HG03064 (cell line): ENCODE measurements around the gene HNRNPA2B1.
"Not testable (repeated sequence)": the region's sequence is repeated elsewhere in the genome, so short reads cannot be mapped to it uniquely, and the experiment has no call there.

Experiments
- ATAC-seq: cut with Tn5 transposase; IDR thresholded peaks from one replicate; pipeline ENCODE4 v1.9.1; 2021; ENCODE audit warnings: low read depth; ENCODE audit not compliant: unreplicated experiment

HNRNPA2B1 gene

DNA sequence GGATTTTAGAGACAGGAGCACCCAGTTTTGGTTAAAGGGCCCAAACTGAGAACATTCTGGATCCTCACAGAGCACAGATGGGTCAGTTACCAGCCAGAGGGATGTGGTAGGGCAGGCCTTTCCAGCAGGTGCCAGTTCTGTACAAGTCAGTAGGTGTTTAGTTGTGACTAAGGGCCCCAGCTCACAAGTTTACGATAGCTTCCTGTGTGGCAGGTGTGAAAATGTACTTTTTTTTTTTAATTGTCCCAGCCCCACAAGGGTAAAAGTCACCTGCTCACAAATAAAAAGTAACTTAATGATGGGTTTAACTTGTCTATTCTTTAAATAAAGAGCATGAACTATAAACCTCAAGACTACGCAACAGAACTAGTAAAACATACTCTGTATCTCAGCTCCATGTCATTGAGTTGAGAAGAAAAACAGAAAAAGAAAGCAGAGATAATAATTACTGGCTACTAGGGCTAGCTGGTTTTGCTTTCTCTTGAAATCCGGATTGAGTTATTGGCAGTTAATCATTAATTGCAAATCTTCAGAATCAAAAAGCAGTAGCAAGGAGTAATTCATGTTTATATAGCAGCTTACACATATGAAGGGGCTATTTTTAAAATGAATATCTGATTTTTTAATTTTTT, 33.1 kb downstream of the HNRNPA2B1 start:
- peak; percentile 91 for ATAC-seq

DNA sequence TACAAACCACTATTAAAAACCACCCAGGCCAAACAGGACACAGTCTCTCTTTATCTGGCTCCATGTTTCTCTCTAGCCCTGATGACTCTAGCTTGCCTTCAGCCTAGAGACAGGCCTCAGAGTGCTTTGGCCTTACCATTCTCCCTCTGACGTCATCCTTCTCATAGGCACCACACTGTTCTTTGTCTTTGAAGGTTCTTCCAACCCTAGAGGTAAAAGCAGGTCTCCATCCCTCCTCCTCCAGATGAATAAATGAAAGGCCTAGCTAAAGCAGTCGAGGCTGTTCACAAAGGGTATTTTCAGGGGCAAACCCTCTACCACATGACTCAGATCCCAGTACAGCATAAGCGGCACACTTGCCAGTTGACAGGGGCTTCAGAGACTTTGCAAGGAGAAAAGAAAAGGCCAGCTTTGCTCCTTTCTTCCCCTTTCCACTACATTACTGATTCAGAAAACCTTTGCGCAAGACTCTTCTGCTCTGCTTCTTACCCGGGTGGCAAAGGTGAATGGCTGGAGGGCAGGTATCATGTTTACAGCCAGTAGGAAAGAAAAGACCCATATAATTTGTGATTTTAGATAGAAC, 33.8 kb downstream of the HNRNPA2B1 start:
- ATAC-seq = peak; percentile 10

DNA sequence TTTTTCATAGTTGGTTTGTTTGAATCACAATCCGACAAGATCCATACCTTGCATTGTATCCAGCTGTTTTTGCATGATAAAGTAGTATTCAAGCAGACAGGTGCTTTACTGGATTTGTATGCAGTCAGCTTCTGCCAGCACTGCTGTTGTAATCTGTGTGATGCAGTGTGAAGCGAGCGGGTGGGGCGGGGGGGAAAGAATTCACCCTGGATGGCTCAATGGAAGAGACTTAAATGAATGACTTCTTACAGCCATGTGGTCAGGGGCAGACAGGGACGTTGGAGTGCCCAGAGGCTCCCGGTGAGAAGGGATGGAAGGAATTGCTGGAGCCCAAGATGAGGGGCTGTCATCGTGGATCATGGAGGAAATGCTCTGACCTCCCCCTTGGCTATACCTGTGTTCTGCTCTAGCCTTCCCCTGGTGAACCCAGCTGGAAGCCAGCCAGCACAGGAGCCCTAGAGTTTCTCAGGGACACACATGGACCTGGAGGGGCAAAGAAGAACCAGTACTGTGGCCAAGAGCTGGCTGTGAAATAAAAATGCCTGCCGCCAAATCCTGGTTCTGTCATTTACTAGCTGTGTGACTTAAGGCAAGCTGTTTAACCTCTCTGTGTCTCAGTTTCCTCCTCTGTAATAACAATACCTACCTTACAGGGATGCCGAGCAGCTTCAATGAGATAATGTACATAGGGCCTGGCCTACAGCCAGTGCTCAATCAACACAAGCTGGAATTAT, 34.4 kb downstream of the HNRNPA2B1 start:
- no peak for ATAC-seq

DNA sequence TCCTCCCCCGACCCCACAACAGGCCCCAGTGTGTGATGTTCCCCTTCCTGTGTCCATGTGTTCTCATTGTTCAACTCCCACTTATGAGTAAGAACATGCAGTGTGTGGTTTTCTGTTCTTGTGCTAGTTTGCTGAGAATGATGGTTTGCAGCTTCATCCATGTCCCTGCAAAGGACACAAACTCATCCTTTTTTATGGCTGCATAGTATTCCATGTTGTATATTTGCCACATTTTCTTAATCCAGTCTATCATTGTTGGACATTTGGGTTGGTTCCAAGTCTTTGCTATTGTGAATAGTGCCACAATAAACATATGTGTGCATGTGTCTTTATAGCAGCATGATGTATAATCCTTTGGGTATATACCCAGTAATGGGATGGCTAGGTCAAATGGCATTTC, 36.7 kb downstream of the HNRNPA2B1 start:
- not testable (repeated sequence) for ATAC-seq

DNA sequence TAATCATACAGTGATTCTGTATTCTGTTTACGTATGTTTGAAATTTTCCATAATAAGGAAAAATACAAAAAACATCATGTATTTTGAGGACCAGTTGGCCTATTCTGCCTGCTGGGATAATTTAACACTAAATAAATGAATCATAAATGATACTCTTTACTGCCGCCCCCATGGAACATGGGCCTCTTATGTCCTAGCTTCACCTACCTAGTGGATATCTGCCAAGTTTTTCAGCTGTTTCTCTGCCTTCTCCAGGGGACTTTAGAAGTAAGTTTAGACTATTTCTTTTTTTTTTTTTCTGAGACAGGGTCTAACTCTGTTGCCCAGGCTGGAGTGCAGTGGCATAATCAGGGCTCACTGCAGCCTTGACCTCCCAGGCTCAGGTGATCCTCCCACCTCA, 38.1 kb downstream of the HNRNPA2B1 start:
- ATAC-seq = no peak

DNA sequence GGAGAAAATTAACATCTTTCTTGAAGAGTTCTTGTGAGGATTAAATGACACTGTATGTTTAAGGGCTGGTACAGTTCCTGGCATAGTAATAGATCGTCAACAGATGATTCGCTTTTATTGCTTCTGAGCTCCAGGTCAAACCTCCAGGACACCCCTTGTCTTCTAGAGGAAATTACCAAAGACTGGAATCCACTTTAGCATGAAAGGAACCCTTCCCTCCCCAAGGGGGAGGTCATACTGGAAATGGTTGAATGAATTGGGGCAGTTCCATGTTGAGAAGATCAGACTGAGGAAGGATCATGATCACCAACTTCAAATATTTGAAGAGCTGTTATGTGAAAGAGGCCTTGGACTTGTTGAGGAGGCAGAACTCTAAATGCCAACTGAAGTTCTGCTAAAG, 39.6 kb downstream of the HNRNPA2B1 start:
- no peak for ATAC-seq

DNA sequence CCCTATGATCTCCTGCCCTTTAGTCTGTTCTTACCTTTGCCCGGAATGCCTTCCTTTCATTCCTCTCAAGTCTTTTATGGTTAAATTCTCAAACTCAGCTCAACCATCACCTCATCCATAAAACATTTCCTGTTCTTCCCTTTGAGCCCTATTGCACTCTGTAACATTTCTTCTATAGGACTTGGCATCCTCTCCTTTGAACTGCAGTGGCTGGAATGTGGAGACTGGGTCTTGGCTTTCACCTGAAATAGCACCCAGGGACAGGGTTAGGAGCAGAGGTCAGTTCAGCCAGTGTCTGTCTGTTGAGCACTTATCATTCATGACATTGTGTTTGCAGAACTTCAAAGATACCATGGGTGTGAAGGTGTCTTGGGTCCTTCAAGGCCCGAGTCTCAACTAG, 41.3 kb downstream of the HNRNPA2B1 start:
- ATAC-seq = no peak

DNA sequence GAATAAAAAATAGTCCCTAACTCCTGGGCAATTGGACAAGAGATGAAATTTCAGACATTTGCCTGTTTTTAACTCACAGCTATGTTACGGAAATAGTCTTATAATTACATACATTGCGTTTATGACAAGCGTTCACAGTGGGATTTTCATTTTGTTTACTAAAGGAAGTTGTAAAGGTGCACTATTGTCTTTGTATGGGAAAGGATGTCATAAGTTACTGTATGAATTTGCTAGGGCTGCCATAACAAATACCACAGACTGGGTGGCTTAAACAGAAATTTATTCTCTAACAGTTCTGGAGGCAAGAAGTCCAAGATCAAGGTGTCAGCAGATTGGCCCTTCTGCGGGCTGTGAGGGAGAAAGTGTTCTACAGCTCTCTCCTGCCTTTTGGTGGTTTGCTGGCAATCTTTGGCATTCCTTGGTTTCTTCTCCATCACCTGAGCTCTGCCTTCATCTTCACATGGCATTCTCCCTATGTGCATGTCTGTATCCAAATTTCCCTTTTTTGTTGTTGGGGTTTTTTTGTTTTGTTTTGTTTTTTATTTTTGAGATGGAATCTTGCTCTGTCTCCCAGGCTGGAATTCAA, 42.9 kb downstream of the HNRNPA2B1 start:
- ATAC-seq = no peak

DNA sequence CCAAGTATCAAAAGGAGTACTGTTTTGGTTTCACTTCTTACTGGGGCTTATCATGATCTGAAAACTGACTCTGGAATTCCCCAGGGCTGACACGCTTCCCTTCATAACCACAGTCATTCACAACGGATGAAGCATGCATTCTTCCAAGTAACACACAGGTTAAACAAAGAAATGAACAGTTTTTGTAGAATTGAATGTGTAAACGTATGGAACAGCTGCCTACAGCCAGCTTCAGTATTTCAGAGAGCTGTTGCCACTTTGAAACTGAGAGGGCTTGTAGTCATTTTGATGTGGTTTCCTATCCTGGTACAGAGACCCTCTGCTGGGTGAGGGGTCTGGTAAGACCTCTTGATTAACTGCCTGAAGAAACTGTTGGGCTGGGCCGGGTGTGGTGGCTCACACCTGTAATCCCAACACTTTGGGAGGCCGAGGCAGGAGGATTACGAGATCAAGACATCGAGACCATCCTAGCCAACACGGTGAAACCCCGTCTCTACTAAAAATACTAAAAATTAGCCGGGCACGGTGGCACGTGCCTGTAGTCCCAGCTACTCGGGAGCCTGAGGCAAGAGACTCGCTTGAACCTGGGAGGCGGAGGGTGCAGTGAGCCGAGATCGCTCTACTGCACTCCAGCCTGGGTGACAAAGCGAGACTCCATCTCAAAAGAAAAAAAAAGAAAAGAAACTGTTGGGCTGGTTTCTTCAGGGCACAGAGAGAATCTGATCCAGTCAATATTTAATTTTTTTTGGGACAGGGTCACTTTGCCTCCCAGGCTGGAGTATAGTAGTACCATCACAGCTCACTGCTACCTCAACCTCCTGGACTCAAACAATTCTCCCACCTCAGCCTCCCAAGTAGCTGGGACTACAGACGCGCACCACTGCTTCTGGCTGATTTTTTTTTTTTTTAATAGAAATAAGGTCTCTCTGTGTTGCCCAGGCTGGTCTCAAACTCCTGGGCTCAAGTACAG, 43.8 kb downstream of the HNRNPA2B1 start:
- ATAC-seq = no peak

DNA sequence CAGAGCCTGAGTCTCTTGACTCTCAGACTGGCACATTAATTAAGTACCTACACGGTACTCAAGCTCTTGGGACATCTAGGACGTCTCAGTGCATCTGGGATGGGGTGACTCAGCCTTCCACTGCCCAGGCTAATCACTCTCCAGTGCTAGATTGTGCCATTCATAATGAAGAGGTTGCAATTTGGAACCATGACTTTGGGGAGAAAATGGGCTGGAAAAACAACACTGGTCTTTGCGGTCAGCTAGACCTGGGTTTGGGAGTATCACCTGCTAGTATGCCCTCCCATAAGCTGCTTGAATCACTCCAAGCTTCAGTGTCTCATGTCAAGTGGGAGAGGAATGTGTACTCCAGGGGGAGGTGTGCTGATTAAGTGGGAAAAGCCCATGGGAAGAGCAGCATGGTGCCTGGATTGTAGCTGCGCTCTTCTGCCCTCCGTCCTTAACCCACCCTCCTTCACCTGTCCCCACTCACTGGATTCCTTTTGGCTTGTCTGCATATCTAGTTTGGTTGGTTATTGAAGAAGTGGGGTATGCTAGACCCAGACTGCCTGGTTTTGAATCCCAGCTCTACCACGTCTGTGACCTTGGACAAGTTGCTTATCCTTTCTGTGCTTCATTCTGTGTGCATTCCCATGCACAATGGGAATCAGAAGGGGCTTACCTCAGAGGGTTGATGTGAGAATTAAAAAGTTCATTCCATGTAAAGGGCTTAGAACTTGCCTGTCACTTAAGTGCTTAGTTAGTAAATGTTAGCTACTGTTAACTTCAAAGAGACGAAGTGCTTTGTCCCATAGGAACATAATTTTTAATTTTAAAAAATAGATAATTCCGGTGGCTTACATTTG, 44.8 kb downstream of the HNRNPA2B1 start:
- no peak for ATAC-seq

DNA sequence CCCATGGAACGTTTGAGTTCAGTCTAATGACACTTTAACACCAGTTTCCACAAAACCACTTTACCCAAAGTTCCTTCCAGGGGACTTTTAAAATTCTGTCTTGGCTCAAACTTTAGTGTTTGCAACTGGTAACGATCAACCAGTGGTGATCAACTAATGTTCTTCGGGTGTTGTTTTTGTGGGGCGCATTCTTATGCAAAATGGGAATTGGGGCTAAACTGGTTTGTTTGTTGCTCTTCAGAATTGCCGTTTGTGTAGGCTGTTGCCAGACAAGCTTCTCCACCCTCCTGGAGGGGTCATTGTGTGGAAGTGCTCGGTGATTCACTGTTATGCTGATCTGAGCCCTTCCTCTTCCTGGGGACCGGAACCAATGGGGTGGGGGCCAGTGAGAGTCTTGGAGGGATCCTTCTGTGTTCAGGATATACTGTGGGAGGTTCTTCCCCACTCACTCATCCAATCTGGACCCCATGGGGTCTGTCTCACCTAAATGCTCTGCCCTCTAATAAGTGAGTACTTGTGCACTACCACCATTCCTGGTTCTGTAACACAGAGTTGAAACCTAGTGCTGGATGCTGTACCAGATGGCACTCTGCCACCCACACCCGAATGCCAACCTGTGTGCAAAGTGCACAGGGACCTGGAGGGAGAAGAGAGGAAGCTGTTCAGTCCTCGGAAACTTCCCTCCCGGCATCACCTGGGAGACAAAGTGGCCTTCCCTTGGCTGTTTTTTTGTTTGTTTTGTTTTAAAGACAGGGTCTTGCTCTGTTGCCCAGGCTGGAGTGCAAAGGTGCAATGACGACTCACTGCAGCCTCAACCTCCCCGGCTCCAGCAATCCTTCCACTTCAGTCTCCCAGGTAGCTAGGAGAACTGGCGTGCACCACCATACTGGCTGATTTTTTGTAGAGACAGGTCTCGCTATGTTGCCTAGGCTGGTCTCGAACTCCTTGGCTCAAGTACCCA, 46.4 kb downstream of the HNRNPA2B1 start:
- no peak for ATAC-seq

DNA sequence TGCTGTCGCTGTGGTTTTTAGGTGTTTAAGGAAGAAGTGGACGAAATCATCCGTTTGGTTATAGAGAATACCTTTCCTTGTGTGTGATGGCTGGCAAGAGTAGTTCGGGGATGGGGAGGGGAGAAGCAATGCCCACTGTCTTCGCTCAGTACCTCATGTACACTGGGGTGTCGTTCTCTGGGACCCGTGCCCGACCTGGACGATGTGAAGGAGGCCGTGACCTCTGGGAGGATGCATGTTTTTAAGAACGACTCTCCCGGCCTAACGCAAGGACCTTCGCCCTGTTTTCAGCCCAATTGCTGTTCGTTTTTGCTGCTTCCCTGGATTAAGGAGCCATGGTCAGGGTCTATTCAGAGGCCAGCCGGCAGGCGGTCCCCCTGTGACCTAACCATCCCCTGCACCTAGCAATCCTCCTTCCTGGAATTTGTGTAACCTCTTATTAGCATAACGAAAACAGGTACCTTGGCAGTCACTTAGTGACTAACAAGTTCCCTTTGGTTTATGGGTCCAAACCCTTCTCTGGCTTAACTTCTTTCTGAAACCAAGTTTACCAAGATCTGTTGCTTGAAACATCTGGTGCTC, 47.2 kb downstream of the HNRNPA2B1 start:
- ATAC-seq = no peak

DNA sequence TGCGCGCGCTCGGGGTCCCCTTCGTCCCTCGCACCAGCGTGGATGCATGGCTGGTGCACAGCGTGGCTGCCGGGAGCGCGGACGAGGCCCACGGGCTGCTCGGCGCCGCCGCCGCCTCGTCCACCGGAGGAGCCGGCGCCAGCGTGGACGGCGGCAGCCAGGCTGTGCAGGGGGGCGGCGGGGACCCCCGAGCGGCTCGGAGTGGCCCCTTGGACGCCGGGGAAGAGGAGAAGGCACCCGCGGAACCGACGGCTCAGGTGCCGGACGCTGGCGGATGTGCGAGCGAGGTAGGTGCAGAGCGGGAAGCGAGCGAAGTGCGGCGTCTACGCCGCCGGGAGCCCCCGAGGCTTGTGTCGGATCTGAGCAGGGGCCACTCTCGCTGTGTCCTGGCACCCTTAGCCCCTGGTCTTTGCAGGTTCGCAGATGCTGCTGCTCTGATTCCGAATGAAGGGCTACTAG, 47.7 kb downstream of the HNRNPA2B1 start:
- peak; percentile 29 for ATAC-seq

DNA sequence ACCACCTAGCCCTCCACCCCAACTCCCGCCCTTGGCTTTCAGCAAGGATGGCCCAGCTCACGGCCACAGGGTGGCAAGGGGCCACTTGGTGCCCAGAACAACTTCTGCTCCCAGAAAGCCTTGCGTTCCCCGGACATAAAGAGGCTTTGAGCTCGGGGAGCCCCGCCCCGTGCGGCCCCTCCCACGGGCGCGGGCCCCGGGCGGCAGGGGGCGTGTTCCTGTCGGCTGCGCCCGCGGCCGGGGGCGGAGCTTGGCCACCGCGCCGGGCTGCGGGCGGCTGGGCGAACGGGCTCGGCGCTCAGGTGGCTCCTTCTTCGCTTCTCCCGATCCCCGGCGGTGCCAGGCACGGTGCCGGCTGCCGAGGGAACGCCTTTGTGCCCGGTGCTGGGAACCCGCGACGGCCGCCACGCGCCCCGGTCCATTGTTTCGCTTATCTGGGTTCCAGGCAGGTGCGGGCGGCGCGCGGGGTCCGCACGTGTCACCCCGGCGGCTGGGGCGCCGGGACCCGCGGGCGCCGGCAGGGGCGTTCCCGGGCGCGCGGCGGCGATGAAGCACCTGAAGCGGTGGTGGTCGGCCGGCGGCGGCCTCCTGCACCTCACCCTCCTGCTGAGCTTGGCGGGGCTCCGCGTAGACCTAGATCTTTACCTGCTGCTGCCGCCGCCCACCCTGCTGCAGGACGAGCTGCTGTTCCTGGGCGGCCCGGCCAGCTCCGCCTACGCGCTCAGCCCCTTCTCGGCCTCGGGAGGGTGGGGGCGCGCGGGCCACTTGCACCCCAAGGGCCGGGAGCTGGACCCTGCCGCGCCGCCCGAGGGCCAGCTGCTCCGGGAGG, 48.4 kb downstream of the HNRNPA2B1 start, which contains the start of gene NFE2L3:
NFE2L3 (plus strand) TSS at position 246 of the 829 bp plus-strand sequence; CDS start at position 547, 301 bp downstream.
- peak; percentile 56 for ATAC-seq

DNA sequence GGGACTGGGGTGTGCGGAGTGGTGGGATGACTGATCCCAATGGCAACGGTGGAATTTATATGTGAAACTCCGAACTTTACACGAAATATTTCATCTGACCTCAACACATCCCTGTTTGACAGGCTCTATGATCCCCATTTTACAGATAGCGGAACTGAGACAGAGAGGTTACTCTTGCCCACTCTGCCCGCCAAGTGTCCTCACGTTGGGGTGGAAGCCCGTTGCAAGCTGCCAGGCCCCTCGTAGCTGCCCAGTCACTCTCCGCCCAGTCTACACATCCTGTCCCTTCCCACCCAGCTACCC, 48.9 kb downstream of the HNRNPA2B1 start:
- ATAC-seq = no peak

DNA sequence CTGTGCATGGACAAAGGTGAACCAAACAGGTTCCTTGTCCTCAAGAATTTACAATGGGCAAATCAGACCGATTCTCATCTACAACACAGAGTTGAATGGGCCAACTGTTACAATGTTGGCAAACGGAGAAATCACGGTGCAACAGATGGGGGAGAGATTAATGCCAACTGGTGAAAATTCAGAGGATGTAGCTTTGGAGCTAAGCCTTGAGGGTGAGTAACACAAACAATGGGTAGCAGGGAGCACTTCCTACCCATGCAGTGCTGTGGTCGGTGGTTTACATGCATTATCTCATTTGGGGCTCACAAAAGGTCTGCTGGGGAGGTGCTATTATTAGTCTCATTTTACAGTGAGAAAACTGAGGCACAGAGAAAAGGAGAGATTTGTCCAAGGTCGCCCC, 49.5 kb downstream of the HNRNPA2B1 start:
- no peak for ATAC-seq

DNA sequence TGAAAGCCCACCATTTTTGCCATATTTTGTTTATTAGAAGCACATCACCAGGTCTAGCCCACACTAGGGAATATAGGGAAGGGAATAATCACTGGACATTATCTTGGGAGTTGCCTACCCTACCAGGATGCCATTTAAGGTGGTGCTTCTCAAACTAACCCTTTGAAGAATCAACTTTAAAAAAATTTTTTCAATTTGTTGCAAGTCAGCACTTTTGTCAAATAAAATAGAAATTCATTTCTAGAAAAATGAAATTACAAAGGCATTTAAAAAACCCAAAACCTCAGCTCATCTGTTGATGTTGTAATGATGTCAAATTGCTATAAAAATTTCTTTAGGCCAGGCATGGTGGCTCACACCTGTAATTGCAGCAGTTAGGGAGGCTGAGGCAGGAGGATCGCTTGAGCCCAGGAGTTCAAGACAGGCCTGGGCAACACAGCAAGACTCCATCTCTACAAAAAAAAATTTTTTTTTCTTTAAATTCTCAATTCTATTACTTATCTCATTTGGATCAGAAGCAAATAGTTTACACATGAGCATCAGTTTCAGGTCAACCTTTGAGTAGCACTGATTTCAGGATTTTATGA, 51.1 kb downstream of the HNRNPA2B1 start:
- ATAC-seq = no peak
